GM18507 (cell line): ENCODE results near the gene ARHGAP15.

Experiments
- DNase-seq: peaks from one replicate; pipeline ENCODE4 v3.0.0; 2011; ENCODE audit warnings: low read depth; ENCODE audit not compliant: insufficient read length; ENCODE audit errors: extremely low spot score
- FAIRE-seq: peaks from 2 replicates; lab custom pipeline; 2011; peaks lifted over from hg19 to GRCh38; lab: Jason Lieb, UNC

ARHGAP15 gene

DNA sequence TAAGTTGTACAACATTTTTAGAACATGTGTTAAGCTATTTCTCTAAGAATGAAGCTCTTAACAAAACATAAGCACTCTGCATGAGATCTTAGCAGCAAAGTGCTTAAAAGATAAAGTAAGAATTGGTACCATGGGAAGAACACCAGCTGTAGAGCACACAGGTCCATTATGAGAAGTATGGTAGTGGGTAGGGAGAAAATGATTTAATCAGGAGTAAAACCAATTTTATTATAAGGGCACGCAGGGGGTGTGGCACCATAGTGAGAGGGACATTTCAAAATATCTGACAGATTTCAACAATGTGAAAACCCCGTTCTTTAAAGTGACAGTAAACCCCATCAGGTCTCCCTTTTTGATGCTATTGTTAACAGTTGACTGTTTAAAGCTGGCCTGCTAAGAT, 492.9 kb downstream of the ARHGAP15 start:
- DNase-seq (no peak), FAIRE-seq (no peak)

DNA sequence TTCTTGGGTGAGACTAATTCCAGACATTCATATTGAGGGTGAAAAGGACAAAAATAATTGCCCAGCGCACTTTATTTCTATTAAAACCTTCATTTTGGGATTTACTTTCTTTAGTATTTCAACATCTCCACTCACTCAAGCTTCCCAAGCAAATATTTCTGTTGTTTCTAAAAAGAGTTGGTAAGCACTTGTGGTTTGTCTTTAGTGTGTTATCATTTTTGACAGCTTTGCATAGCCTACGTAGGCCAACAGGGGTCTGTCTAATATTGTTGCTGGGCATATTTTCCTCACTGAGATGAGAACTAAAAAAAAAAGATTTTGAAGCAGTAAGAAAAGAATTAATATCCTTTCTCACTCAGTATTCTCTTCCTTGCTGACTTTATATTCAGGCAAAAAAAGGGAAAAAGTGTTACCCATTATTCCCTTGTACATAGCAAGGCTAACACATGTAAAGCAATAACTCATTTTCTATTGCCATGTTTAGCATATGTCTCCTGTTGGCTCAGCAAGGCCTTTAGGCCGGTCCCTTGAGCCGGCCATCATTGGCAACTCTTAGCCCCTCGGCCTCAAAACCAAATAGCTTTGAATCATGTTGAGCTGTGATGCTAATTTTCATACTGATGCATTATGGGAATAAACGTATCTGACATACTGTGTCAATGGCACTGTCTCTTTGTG, 494.2 kb downstream of the ARHGAP15 start:
- DNase-seq: no peak
- FAIRE-seq: no peak

DNA sequence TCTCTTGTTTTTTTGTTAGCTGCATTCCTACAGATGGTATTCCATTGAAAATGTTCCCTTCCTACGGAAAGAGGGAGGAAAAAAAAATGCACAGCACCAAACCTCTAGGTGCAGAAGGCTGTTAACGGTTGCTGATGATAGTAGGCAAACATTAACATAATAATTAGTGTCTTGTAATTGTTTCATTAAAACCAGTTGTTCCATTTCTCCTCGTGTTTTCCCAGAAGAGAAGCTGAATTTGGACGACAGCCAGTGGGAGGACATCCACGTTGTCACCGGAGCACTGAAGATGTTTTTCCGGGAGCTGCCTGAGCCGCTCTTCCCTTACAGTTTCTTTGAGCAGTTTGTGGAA, 494.7 kb downstream of the ARHGAP15 start:
- no peak for FAIRE-seq
- DNase-seq: no peak

DNA sequence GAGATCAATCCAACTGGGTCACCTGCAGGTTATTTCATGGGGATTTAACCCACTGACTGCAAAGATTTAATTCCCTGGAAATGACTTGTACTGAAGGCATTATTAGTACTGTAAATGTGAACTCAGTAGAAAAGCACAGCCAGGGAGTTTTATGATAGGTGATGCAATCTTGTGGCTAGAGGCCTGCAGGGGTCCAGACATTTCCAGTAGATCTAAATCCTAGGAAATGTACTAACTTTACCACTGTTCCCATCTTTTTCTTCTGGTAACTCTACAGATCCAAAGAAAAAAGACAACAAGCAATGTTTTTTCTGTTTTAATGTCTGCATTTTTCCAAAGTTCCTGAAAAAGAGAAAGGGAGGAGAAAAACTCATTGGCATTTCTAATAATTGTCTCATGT, 500.1 kb downstream of the ARHGAP15 start:
- DNase-seq (no peak), FAIRE-seq (no peak)

DNA sequence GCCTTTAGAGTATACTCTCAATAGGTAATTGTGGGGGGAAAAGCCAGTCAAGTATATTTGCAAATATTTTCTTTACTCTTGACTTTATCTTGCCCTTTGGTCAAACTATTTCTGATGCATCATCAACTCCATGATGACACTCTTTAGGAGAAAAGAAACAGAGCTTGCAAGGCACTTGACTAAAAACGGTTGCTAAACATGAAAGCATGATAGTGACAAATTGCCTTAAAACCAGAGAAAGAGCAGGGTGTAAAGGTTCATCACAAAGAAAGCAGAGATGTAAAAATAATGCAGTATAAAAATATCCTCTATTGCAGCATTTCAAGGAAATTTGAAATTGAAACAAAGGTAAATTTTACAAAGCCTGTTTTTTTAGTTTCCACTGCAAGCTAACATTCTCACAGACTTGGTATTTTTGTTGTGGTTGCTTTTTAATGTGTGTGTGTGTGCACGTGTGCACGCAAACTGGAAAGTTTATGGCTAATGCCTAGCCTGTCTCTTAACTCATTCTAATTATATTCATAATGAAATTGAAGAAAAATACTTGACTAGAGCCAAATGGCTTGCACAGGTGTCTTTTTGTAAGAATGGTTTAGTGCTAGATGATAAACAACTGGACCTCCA, 503.6 kb downstream of the ARHGAP15 start:
- FAIRE-seq: no peak
- no peak for DNase-seq

DNA sequence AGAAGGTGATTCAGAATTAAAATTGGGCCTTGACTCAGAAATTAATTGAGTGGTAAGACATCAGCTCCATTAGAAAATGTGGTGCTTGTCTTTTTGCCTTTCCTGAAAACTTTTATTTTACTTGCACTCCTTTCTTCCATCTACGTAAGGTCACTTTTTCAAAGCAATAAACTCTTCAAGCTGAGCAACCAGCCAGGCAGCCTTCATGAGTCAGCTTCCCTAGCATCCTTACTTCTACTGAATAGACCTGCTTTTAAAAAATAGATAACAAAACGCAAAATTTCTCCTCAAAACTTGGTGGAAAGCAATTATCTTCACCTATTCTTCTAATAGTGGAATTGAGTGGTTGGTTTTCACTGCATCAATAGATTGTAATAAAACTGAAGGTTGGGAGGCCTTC, 504.2 kb downstream of the ARHGAP15 start:
- no peak for FAIRE-seq
- DNase-seq: no peak

DNA sequence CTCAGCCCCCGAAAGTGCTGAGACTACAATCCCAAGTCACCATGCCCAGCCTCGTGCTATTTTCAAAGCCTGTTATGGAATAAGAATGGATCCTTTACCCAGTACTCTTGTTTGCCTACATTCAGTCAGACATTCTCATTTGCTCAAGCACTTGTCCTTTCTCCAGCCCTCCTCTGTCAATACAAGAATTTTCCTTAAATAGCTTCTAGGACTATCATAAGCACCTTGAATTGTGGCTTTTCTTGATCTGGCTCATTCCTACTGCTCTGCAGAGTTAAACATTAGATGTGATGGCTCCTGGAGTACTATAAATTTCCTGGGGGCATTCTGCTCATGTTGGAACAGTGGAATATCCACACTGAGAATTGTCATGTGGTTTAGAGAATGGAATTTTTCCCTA, 506.1 kb downstream of the ARHGAP15 start:
- no peak for DNase-seq
- no peak for FAIRE-seq

DNA sequence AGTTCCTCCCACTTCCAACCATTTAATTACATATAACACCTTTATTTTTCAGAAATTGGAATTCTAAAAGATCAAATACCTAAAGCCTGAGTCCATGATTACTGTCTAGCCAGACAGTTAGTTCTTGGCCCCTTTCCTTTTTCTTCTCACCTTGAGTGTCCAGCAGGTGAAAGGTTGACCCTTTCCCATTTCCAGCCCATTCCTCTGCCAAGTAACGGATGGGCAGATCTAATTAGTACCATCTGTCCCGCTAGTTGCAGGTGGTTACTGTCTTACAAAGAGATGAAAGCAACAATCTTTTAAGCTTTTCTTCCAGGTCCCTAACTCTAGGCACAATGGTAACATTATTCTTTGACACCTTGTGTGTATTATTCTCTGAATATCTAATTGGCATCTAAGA, 506.7 kb downstream of the ARHGAP15 start:
- DNase-seq: no peak
- no peak for FAIRE-seq

DNA sequence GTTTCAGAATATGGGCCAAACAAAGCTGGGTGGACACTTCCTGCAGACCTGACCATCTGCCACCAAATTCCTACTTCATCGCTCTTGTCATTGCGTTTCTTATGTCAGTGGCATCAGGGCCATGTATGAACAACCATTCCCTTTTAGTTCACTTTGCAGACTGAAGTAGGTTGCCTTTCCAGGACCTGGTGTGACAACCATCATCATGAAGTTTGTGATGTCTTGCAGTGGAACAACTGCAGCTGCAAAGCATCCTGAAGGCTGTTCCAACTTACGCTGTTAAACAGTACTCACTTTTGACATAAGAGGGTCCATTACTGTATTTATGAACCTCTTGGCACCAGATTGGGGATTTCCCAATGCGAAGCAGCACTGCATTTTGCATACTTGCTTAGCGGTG, 511.6 kb downstream of the ARHGAP15 start:
- no peak for DNase-seq

DNA sequence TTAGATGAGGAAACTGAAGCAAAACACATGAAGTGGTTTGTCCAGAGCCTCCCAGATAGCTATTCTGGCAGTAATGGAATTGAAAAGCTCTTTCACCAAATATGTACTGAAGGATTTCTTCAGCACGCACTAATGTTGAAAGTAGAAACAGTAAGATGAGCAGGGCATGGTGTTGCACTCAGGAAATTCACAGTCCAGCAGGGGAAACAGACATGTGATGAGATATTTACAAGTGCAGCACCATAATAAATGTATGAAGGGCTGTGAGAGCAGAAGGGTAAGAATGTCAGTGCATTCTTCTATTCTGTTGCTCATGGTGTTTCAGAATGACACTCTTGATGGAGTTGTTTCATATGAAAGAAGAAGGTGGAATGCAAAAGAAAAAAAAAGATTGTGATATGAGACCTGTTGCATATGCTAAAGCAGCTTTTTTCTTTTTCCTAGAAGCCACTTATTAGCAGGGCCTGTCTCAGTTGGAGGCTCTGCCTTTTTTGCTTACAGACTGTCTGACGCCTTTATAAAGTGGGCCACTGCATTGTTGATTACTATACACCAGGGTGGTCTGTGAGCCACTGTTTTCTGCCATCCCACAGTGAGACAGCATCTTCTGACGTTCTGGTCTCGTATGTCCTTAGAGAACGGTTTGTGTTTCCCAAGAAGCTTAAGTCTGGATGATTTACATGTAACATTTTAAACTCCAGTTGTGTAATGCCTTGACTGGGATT, 516.9 kb downstream of the ARHGAP15 start:
- FAIRE-seq (no peak), DNase-seq (no peak)

More for the DNA sequence above, 511.6 kb downstream of the ARHGAP15 start:
- FAIRE-seq: no peak

DNA sequence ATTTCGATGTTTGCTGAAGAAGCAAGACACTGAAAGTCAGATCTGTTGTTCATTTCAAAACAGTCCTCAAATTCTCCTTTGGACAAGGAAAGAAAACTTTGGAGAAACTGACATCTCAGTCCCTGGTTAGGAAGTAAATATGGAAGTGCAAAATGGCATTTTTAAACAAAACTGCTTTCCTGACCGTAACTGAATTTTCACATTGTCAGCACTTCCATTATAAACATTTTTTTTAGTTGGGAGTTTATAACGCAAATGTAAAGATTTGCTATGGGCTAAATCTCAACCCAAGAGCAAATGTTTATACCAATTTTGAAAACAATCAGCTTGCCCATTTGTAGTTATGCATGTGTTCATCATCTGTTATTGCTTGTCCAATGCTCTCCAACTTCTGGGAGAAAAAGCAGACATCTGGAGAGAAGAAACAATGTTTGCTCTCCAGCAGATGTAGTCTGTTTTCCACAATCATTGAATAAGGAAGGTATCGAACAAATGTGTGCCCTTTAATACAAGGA, 520.1 kb downstream of the ARHGAP15 start:
- FAIRE-seq (no peak), DNase-seq (no peak)

DNA sequence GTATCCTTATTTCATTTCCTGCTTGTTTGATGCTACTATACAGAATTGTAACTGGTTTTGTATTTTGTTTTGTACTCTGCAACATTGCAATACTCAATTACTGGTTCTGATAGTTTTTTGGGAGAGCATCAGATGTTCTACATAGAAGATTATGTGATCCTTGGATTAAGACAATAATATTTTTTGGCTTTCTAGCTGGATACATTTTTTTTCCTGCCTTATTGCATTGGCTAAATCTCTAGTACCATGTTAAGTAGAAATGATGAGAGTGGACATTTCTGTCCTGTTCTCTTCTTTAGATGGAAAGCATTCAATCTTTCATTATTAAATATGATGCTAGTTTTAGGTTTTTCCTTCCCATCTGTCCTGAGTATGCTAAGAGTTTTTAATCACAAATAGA, 523.5 kb downstream of the ARHGAP15 start:
- no peak for DNase-seq
- no peak for FAIRE-seq

DNA sequence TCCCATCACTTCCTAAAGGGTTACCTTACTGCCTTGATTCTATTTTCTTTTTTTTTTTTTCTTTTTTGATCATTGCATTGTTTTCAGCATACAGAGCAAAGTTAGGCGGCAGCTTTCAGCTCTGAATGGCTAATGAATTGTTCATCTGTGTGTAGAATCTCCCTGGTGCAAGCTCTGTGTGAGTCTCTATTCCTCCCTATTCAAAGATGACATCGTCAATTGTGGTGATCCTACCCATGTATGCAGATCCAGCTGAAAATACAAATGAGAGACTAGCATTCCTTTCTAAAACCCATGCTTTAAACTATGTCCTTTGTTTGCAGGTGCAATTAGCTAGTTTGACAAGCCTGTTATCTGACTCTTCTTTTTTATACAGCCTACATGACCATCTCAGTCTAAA, 539.0 kb downstream of the ARHGAP15 start:
- DNase-seq (no peak), FAIRE-seq (no peak)

DNA sequence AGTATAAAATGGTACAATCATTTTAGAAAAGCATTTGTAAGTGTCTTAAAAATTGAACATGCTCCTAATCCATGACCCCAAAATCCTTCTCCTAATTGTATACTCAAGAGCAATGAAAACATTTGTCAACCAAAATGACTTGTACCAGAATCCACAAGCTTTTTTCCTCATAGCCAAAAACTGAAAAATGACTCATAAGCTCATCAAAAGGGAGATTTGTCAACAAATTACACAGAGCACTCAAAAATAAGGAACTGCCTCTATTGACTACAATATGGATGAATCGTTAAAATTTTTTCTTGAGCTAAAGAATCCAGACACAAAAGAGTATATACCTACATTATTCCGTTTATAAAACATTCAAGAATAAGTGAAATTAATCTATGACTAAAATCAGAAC, 544.8 kb downstream of the ARHGAP15 start:
- FAIRE-seq (no peak), DNase-seq (no peak)

DNA sequence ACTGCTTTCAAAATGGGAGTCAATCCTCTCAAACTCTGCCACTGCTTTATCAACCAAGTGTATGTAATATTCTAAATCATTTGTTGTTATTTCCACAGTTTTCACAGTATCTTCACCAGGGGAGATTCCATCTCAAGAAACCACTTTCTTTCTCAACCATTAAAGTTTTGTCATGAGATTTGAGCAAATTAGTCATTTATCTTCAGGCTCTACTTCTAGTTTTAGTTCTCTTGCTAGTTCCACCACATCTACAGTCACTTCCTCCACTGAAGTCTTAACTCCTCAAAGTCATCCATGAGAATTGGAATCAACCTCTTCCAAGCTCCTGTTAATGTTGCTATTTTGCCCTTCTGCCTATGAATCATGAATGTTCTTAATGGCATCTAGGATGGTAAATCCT, 545.8 kb downstream of the ARHGAP15 start:
- DNase-seq: no peak
- FAIRE-seq: peak; percentile 33

DNA sequence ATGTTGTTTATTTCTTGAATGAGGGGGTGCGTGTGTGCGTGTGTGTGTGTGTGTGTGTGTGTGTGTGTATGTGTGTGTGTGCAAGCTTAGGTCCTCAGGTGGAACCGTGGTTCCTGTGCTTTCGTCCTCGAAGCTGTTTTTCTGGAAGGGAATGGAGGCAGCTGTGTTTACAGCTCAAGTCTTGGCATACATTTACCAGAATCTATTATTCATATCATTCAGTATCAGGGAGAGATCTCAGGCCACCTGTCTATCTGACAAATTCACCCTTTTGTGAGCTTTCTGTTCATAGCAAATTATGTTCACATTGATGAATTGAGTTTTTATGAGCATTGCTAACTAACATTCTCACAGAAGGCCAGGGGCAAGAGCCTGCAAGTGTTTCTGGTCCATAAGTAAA, 550.4 kb downstream of the ARHGAP15 start:
- DNase-seq (no peak), FAIRE-seq (no peak)

DNA sequence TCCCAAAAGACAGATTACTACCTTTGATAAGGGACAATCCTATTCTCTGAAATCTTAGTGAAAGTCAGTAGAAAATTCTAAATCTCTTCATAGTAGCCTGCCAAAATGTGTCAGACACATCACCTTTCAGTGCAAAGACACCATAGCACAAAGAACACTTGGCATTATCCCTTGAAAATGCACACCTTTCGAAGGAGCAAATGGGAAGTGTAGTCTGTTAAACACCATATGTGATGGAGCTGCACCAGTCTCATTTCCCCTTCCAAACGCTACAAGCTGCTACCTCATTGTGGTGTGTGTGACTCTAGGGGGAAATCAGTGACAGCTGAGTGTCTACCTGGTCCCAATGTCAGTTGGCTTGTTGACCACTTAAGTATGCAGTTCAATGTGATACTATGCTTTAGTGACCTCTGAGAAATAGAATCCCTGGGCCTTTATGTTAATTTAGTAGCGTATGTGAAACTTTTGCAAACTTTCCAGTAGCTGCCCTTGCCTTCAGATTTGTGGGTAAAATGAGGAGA, 551.7 kb downstream of the ARHGAP15 start:
- FAIRE-seq (no peak), DNase-seq (no peak)

DNA sequence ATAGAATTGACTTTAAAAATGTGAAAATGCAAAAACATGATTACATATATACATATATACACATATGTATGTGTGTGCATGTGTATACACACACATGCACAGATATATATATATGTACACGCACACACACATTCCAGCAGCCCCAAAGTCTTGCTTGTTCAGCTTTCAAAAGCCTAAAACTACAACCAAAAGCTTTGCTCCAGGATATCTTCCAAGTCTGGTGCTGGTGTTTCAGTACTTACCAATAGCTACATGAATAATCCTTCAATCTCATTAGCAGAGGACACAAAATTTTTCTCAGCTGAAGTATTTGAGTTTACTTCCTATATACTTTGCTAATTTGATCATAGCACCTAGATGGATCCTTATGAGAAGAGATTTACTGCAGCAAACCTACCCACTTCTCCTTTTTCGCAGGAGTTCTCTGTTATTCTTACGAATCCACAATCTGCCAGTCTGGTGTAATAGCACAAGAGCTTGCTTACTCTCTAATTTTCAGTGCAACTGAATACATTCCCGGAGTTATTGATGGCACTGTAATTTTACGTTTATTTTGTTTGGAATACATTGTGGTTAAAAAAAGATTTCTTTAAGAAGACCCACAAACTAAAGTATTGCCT, 553.3 kb downstream of the ARHGAP15 start:
- FAIRE-seq (no peak), DNase-seq (no peak)

DNA sequence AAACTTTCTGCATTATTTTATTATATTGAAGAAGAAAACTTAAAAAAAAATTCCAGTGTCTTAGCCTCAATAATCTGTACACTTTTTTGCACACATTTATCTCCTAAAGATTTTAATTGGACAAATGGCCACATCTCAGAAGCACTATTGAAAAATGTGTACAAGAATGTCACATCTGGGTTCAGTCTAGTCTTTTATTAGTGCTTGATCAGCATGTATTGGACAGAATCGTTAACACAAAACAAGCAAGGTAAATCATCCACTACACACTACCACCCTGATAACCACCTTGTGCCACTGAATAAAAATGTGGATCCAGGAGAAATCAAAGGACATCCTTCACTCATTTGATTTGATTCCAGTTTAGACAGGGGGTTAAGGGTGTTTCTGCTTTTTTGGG, 554.8 kb downstream of the ARHGAP15 start:
- no peak for FAIRE-seq

More for the DNA sequence above, 554.8 kb downstream of the ARHGAP15 start:
- no peak for DNase-seq
